ENCODE measurements around the gene DMRT2. TPM values are rescaled to one million over a fixed set of nuclear protein-coding genes. Genes with fewer than 3 reads are reported as not detected.

The DMRT2 gene
- total RNA-seq (not detected), polyA plus RNA-seq (not detected)

- no peaks in the 10 kb centered on the region for H3K36me3 Mint-ChIP-seq
- H3K27me3 Mint-ChIP-seq = peaks cover 92% of the 10 kb centered on the region
- peaks cover 58% of the 10 kb centered on the region for H3K27me3 ChIP-seq (ENCODE audit: control insufficient read depth, insufficient read depth, low read length)
- peaks cover 15 to 58% (median 28%) of the 10 kb centered on the region in 4 donors for H3K4me1 Mint-ChIP-seq
- H3K4me3 ChIP-seq (ENCODE audit: low read depth, low read length) = no peak within 1 kb of the TSS
- H3K9me3 Mint-ChIP-seq = peaks cover 0 to 19% (median 4%) of the 10 kb centered on the region in 7 donors
- peak in 1 of 3 donors; percentile 64 for DNase-seq
- H3K9me3 ChIP-seq (ENCODE audit: control insufficient read depth in 2 of 2, low read length in 2 of 2) = peaks cover 0 to 4% of the 10 kb centered on the region in 2 experiments
- no peak within 1 kb of the TSS for H3K27ac Mint-ChIP-seq
- peak in 1 of 2 donors; percentile 11 for ATAC-seq (ENCODE audit: low read depth in 2 of 2)
- H3K4me3 Mint-ChIP-seq = peak within 1 kb of the TSS; percentile 52 to 90 (median 74)
- H3K4me1 ChIP-seq (ENCODE audit: control insufficient read depth, insufficient read depth, low read length, poor library complexity, severe bottlenecking) = peaks cover 51% of the 10 kb centered on the region
- H3K27ac ChIP-seq (ENCODE audit: insufficient read depth, low read length, poor library complexity, severe bottlenecking) = no peak within 1 kb of the TSS
- no peaks in the 10 kb centered on the region for H3K36me3 ChIP-seq (ENCODE audit: control insufficient read depth, insufficient read depth, low read length)
Measured at GRCh38 chr9:1050125-1050895, at the start of gene DMRT2. Gene DMRT2 (plus strand): TSS chr9:1050357. CDS start chr9:1051614, 1,257 bp downstream.

GRCh38 chr9:1001838-1002237 is 48.3 kb upstream of the DMRT2 start:
- Histone ChIP-seq H3K4me1 (ENCODE audit: control insufficient read depth, insufficient read depth, low read length, poor library complexity, severe bottlenecking) (no peaks in the 10 kb centered on the region), H3K36me3 (ENCODE audit: control insufficient read depth, insufficient read depth, low read length) (no peaks in the 10 kb centered on the region), H3K9me3 (ENCODE audit: control insufficient read depth in 2 of 2, low read length in 2 of 2) (peaks cover 0 to 6% of the 10 kb centered on the region in 2 experiments), H3K27ac (ENCODE audit: insufficient read depth, low read length, poor library complexity, severe bottlenecking) (no peak overlapping the region), H3K4me3 (ENCODE audit: low read depth, low read length) (no peak overlapping the region), H3K27me3 (ENCODE audit: control insufficient read depth, insufficient read depth, low read length) (no peaks in the 10 kb centered on the region)
- ATAC-seq (ENCODE audit: low read depth in 2 of 2) (no peak), DNase-seq (no peak)
- Mint-ChIP-seq H3K4me3 (no peak overlapping the region), H3K4me1 (peaks cover 0 to 4% (median 0%) of the 10 kb centered on the region in 4 donors), H3K27me3 (peaks cover 17% of the 10 kb centered on the region), H3K9me3 (peaks cover 0 to 2% (median 0%) of the 10 kb centered on the region in 7 donors), H3K27ac (peak overlapping the region in 1 of 3 donors; percentile 26), H3K36me3 (no peaks in the 10 kb centered on the region)

GRCh38 chr9:1002678-1003077 is 47.5 kb upstream of the DMRT2 start:
- no peak for ATAC-seq (ENCODE audit: low read depth in 2 of 2)
- Mint-ChIP-seq H3K9me3 (peaks cover 0 to 2% (median 0%) of the 10 kb centered on the region in 7 donors), H3K36me3 (no peaks in the 10 kb centered on the region), H3K4me3 (no peak overlapping the region), H3K4me1 (peaks cover 0 to 4% (median 0%) of the 10 kb centered on the region in 4 donors), H3K27me3 (peaks cover 26% of the 10 kb centered on the region), H3K27ac (no peak overlapping the region)
- Histone ChIP-seq H3K4me1 (ENCODE audit: control insufficient read depth, insufficient read depth, low read length, poor library complexity, severe bottlenecking) (no peaks in the 10 kb centered on the region), H3K27ac (ENCODE audit: insufficient read depth, low read length, poor library complexity, severe bottlenecking) (no peak overlapping the region), H3K36me3 (ENCODE audit: control insufficient read depth, insufficient read depth, low read length) (no peaks in the 10 kb centered on the region), H3K4me3 (ENCODE audit: low read depth, low read length) (no peak overlapping the region), H3K9me3 (ENCODE audit: control insufficient read depth in 2 of 2, low read length in 2 of 2) (peaks cover 0 to 6% of the 10 kb centered on the region in 2 experiments), H3K27me3 (ENCODE audit: control insufficient read depth, insufficient read depth, low read length) (peaks cover 2% of the 10 kb centered on the region)
- DNase-seq = no peak

- peaks cover 45% of the 10 kb centered on the region for H3K27me3 Mint-ChIP-seq
- Histone ChIP-seq H3K4me3 (ENCODE audit: low read depth, low read length) (no peak overlapping the region), H3K4me1 (ENCODE audit: control insufficient read depth, insufficient read depth, low read length, poor library complexity, severe bottlenecking) (no peaks in the 10 kb centered on the region), H3K27me3 (ENCODE audit: control insufficient read depth, insufficient read depth, low read length) (peaks cover 2% of the 10 kb centered on the region), H3K27ac (ENCODE audit: insufficient read depth, low read length, poor library complexity, severe bottlenecking) (no peak overlapping the region), H3K9me3 (ENCODE audit: control insufficient read depth in 2 of 2, low read length in 2 of 2) (no peaks in the 10 kb centered on the region), H3K36me3 (ENCODE audit: control insufficient read depth, insufficient read depth, low read length) (no peaks in the 10 kb centered on the region)
- peaks cover 0 to 4% (median 0%) of the 10 kb centered on the region in 4 donors for H3K4me1 Mint-ChIP-seq
- no peaks in the 10 kb centered on the region for H3K36me3 Mint-ChIP-seq
- no peak for ATAC-seq (ENCODE audit: low read depth in 2 of 2)
- H3K4me3 Mint-ChIP-seq = no peak overlapping the region
- no peak overlapping the region for H3K27ac Mint-ChIP-seq
- H3K9me3 Mint-ChIP-seq = peaks cover 0 to 2% (median 0%) of the 10 kb centered on the region in 7 donors
- DNase-seq = peak in 2 of 3 donors; percentile 6 to 70
Measured at GRCh38 chr9:1005043-1005667, 45.0 kb upstream of the DMRT2 start.

- DNase-seq (no peak), ATAC-seq (ENCODE audit: low read depth in 2 of 2) (no peak)
- Histone ChIP-seq H3K27ac (ENCODE audit: insufficient read depth, low read length, poor library complexity, severe bottlenecking) (no peak overlapping the region), H3K36me3 (ENCODE audit: control insufficient read depth, insufficient read depth, low read length) (no peaks in the 10 kb centered on the region), H3K4me1 (ENCODE audit: control insufficient read depth, insufficient read depth, low read length, poor library complexity, severe bottlenecking) (no peaks in the 10 kb centered on the region), H3K9me3 (ENCODE audit: control insufficient read depth in 2 of 2, low read length in 2 of 2) (no peaks in the 10 kb centered on the region), H3K27me3 (ENCODE audit: control insufficient read depth, insufficient read depth, low read length) (peaks cover 2% of the 10 kb centered on the region), H3K4me3 (ENCODE audit: low read depth, low read length) (no peak overlapping the region)
- peaks cover 45% of the 10 kb centered on the region for H3K27me3 Mint-ChIP-seq
- peaks cover 0 to 4% (median 0%) of the 10 kb centered on the region in 4 donors for H3K4me1 Mint-ChIP-seq
- H3K4me3 Mint-ChIP-seq = no peak overlapping the region
- no peaks in the 10 kb centered on the region for H3K36me3 Mint-ChIP-seq
- H3K9me3 Mint-ChIP-seq = peaks cover 0 to 2% (median 0%) of the 10 kb centered on the region in 7 donors
- no peak overlapping the region for H3K27ac Mint-ChIP-seq
Measured at GRCh38 chr9:1007312-1007711, 42.8 kb upstream of the DMRT2 start.

GRCh38 chr9:1008216-1008615 is 41.9 kb upstream of the DMRT2 start:
- Histone ChIP-seq H3K9me3 (ENCODE audit: control insufficient read depth in 2 of 2, low read length in 2 of 2) (no peaks in the 10 kb centered on the region), H3K4me3 (ENCODE audit: low read depth, low read length) (no peak overlapping the region), H3K4me1 (ENCODE audit: control insufficient read depth, insufficient read depth, low read length, poor library complexity, severe bottlenecking) (no peaks in the 10 kb centered on the region), H3K36me3 (ENCODE audit: control insufficient read depth, insufficient read depth, low read length) (no peaks in the 10 kb centered on the region), H3K27me3 (ENCODE audit: control insufficient read depth, insufficient read depth, low read length) (peaks cover 2% of the 10 kb centered on the region), H3K27ac (ENCODE audit: insufficient read depth, low read length, poor library complexity, severe bottlenecking) (no peak overlapping the region)
- Mint-ChIP-seq H3K27ac (no peak overlapping the region), H3K4me3 (no peak overlapping the region), H3K4me1 (peaks cover 0 to 4% (median 0%) of the 10 kb centered on the region in 4 donors), H3K9me3 (peaks cover 0 to 2% (median 0%) of the 10 kb centered on the region in 7 donors), H3K36me3 (no peaks in the 10 kb centered on the region), H3K27me3 (peaks cover 50% of the 10 kb centered on the region)
- DNase-seq (no peak), ATAC-seq (ENCODE audit: low read depth in 2 of 2) (no peak)

- peaks cover 2% of the 10 kb centered on the region for H3K27me3 ChIP-seq (ENCODE audit: control insufficient read depth, insufficient read depth, low read length)
- Mint-ChIP-seq H3K9me3 (peaks cover 0 to 2% (median 0%) of the 10 kb centered on the region in 7 donors), H3K27me3 (peaks cover 47% of the 10 kb centered on the region), H3K4me1 (peaks cover 0 to 4% (median 0%) of the 10 kb centered on the region in 4 donors), H3K36me3 (no peaks in the 10 kb centered on the region), H3K4me3 (no peak overlapping the region), H3K27ac (no peak overlapping the region)
- no peaks in the 10 kb centered on the region for H3K4me1 ChIP-seq (ENCODE audit: control insufficient read depth, insufficient read depth, low read length, poor library complexity, severe bottlenecking)
- no peak overlapping the region for H3K4me3 ChIP-seq (ENCODE audit: low read depth, low read length)
- no peak overlapping the region for H3K27ac ChIP-seq (ENCODE audit: insufficient read depth, low read length, poor library complexity, severe bottlenecking)
- no peaks in the 10 kb centered on the region for H3K36me3 ChIP-seq (ENCODE audit: control insufficient read depth, insufficient read depth, low read length)
- ATAC-seq (ENCODE audit: low read depth in 2 of 2) (peak; percentile 73 to 81), DNase-seq (peak; percentile 30 to 73 (median 59))
- no peaks in the 10 kb centered on the region for H3K9me3 ChIP-seq (ENCODE audit: control insufficient read depth in 2 of 2, low read length in 2 of 2)
Measured at GRCh38 chr9:1009101-1009707, 41.0 kb upstream of the DMRT2 start.

All from CD4-positive, CD25-positive, alpha-beta regulatory T cell (primary cell).